Retina (tissue), 1 donor: ENCODE data around the gene RTN1.

Experiments used
- DNase-seq: peaks from one replicate; pipeline ENCODE4 v3.0.0-alpha.2; 2016

The RTN1 gene

GRCh38 chr14:59787045-59787674 lies 83.4 kb downstream of the RTN1 start:
- DNase-seq, result no peak

- DNase-seq, result no peak
These were observed 84.9 kb downstream of the RTN1 start for GRCh38 chr14:59785629-59786028.

- no peak for DNase-seq
These were observed 87.8 kb downstream of the RTN1 start for GRCh38 chr14:59782760-59783159.

- DNase-seq, result no peak
These were observed 93.5 kb downstream of the RTN1 start for GRCh38 chr14:59777006-59777579.

- DNase-seq, result no peak
These were observed 94.1 kb downstream of the RTN1 start for GRCh38 chr14:59776468-59776867.

- DNase-seq, result no peak
These were observed 98.3 kb downstream of the RTN1 start for GRCh38 chr14:59772233-59772632.

GRCh38 chr14:59771577-59771976 lies 99.0 kb downstream of the RTN1 start:
- no peak for DNase-seq

- no peak for DNase-seq
These were observed 101.0 kb downstream of the RTN1 start for GRCh38 chr14:59769586-59769985.

GRCh38 chr14:59768855-59769375 lies 101.7 kb downstream of the RTN1 start:
- DNase-seq, result no peak

GRCh38 chr14:59761851-59762250 lies 108.7 kb downstream of the RTN1 start:
- no peak for DNase-seq

GRCh38 chr14:59755409-59756135 lies 115.0 kb downstream of the RTN1 start:
- no peak for DNase-seq

GRCh38 chr14:59754256-59754655 lies 116.3 kb downstream of the RTN1 start:
- no peak for DNase-seq

- DNase-seq, result no peak
These were observed 117.1 kb downstream of the RTN1 start for GRCh38 chr14:59753512-59753911.

GRCh38 chr14:59751578-59751977 lies 119.0 kb downstream of the RTN1 start:
- DNase-seq, result no peak

- DNase-seq, result no peak
These were observed 130.8 kb downstream of the RTN1 start for GRCh38 chr14:59739794-59740193.

- no peak for DNase-seq
These were observed 142.3 kb downstream of the RTN1 start for GRCh38 chr14:59728304-59728703.

GRCh38 chr14:59727073-59727661 lies 143.4 kb downstream of the RTN1 start:
- DNase-seq, result no peak

- no peak for DNase-seq
These were observed 159.5 kb downstream of the RTN1 start for GRCh38 chr14:59711080-59711479.

- DNase-seq, result no peak
These were observed 162.6 kb downstream of the RTN1 start for GRCh38 chr14:59707778-59708561.

GRCh38 chr14:59705866-59706265 lies 164.7 kb downstream of the RTN1 start:
- DNase-seq, result no peak

- DNase-seq, result no peak
These were observed 165.3 kb downstream of the RTN1 start for GRCh38 chr14:59705245-59705644.

- no peak for DNase-seq
These were observed 166.4 kb downstream of the RTN1 start for GRCh38 chr14:59704054-59704645.
